Stimulated activated naive CD8-positive, alpha-beta T cell treated with anti-CD3 and anti-CD28 coated beads, Interleukin-15, Interleukin-2, amounts not matched to agents 100 U/mL and 50 U/mL, for 24 hours (primary cell): ENCODE results near the gene MRAP2.
"Not testable (repeated sequence)": the region's sequence is repeated elsewhere in the genome, so short reads cannot be mapped to it uniquely, and the experiment has no call there.

ENCODE experiments used
- ATAC-seq: fragments of 150-1000 bp; cut with Tn5 transposase; one replicate; pipeline ENCODE4 v1.10.0; 2021
- DNase-seq: peaks from one replicate; pipeline ENCODE4 v3.0.0; 2021

The MRAP2 gene

GRCh38 chr6:84077645-84078044 is 44.1 kb downstream of the MRAP2 start:
- DNase-seq (no peak), ATAC-seq (no peak)

GRCh38 chr6:84078335-84078734 is 44.8 kb downstream of the MRAP2 start:
- DNase-seq: no peak

GRCh38 chr6:84081222-84081621 is 47.6 kb downstream of the MRAP2 start:
- DNase-seq (no peak), ATAC-seq (no peak)

More at GRCh38 chr6:84078335-84078734, 44.8 kb downstream of the MRAP2 start:
- no peak for ATAC-seq

- DNase-seq (no peak), ATAC-seq (no peak)
These were observed 49.2 kb downstream of the MRAP2 start for GRCh38 chr6:84082689-84083265.

- ATAC-seq, DNase-seq: not testable (repeated sequence)
These were observed 51.1 kb downstream of the MRAP2 start for GRCh38 chr6:84084705-84085104.

GRCh38 chr6:84086056-84086455 is 52.5 kb downstream of the MRAP2 start:
- DNase-seq (no peak), ATAC-seq (no peak)

GRCh38 chr6:84086545-84087429 is 53.2 kb downstream of the MRAP2 start:
- no peak for ATAC-seq
- DNase-seq: no peak

- no peak for ATAC-seq
These were observed 55.5 kb downstream of the MRAP2 start for GRCh38 chr6:84089081-84089480.

GRCh38 chr6:84089552-84089951 is 56.0 kb downstream of the MRAP2 start:
- ATAC-seq (no peak), DNase-seq (no peak)

More at GRCh38 chr6:84089081-84089480, 55.5 kb downstream of the MRAP2 start:
- DNase-seq: no peak

GRCh38 chr6:84093441-84094435 is 60.2 kb downstream of the MRAP2 start:
- DNase-seq: no peak
- ATAC-seq: no peak

- DNase-seq (no peak), ATAC-seq (no peak)
These were observed 61.6 kb downstream of the MRAP2 start for GRCh38 chr6:84095156-84095555.

- ATAC-seq: no peak
- no peak for DNase-seq
These were observed 69.5 kb downstream of the MRAP2 start for GRCh38 chr6:84103029-84103428.

- DNase-seq, ATAC-seq: not testable (repeated sequence)
These were observed 71.8 kb downstream of the MRAP2 start for GRCh38 chr6:84105215-84105924.

GRCh38 chr6:84107495-84107894 is 73.9 kb downstream of the MRAP2 start:
- ATAC-seq (no peak), DNase-seq (no peak)

GRCh38 chr6:84111351-84111750 is 77.8 kb downstream of the MRAP2 start:
- ATAC-seq, DNase-seq: not testable (repeated sequence)

- not testable (repeated sequence) for DNase-seq, ATAC-seq
These were observed 81.5 kb downstream of the MRAP2 start for GRCh38 chr6:84114933-84115594.

GRCh38 chr6:84118191-84118590 is 84.6 kb downstream of the MRAP2 start:
- no peak for ATAC-seq

GRCh38 chr6:84119277-84119676 is 85.7 kb downstream of the MRAP2 start:
- DNase-seq (no peak), ATAC-seq (no peak)

More at GRCh38 chr6:84118191-84118590, 84.6 kb downstream of the MRAP2 start:
- no peak for DNase-seq

- DNase-seq (no peak), ATAC-seq (no peak)
These were observed 89.6 kb downstream of the MRAP2 start for GRCh38 chr6:84123186-84123585.

GRCh38 chr6:84129588-84129987 is 96.0 kb downstream of the MRAP2 start:
- DNase-seq, ATAC-seq: not testable (repeated sequence)

GRCh38 chr6:84133385-84133784 is 99.8 kb downstream of the MRAP2 start:
- not testable (repeated sequence) for DNase-seq, ATAC-seq
